LNCAP (cell line): ENCODE measurements around the gene NCOA1.

Source experiments
- TF ChIP-seq, protein P1 (sequence below): fragments of 450-650 bp; IDR thresholded peaks from 2 replicates; pipeline ENCODE4 v1.5.1; 2017; ENCODE audit warnings: mild to moderate bottlenecking

The NCOA1 gene

DNA sequence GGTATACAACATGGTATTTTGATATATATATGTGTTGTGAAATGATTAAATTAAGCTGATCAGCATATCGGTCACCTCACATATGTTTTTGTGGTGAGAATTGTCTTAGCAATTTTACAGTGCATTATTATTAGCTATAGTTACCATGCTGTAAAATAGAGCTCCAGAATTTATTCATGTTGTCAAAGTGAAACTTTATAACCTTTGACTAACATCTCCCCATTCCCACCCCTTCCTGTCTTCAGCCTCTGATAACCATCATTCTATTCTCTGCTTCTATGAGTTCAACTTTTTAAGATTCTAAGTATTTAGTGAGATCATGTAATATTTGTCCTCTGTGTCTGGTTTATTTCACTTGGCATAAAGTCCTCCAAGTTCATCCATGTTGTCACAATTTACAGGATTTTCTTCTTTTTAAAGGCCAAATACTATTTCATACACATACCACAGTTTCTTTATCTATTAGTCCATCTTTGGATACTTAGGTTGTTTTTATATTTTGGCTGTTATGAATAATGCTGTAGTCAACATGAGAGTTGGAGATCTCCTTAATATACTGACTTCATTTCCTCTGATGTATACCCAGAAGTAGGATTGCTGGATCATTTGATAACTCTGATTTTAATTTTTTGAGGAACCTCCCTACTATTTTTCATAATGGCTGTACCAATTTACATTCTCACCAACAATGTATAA lies 30.3 kb downstream of the NCOA1 start:
- TF ChIP-seq, protein P1, sequence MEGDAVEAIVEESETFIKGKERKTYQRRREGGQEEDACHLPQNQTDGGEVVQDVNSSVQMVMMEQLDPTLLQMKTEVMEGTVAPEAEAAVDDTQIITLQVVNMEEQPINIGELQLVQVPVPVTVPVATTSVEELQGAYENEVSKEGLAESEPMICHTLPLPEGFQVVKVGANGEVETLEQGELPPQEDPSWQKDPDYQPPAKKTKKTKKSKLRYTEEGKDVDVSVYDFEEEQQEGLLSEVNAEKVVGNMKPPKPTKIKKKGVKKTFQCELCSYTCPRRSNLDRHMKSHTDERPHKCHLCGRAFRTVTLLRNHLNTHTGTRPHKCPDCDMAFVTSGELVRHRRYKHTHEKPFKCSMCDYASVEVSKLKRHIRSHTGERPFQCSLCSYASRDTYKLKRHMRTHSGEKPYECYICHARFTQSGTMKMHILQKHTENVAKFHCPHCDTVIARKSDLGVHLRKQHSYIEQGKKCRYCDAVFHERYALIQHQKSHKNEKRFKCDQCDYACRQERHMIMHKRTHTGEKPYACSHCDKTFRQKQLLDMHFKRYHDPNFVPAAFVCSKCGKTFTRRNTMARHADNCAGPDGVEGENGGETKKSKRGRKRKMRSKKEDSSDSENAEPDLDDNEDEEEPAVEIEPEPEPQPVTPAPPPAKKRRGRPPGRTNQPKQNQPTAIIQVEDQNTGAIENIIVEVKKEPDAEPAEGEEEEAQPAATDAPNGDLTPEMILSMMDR: no peak

DNA sequence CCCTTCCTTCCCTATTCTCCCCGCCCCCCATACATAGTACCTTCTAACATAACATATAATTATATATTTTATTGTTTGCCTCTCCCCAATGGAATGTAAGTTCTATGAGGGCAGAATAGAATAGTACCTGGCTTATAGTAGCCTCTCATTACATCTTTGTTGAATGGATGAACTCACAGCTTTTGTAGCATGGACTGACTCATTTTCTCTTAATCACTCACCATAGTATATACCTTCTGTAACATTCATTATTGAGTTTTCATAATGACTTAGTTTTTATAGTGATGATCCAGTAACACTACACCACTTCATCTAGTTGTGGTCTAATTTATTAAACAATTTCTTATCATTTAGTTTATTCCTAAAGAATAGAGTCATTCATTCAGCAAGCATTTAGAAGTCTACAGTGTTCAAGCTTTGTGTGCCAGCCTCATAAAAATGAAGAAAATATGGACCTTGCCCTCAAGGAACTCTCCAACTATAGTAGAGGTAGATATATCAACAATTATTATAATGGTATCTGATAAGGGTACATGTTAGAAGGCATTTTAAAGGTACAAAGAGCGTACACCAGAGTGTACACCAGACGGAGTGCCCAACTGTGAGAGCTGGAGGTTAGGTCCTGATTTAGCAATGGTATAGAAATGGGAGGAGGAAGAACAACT lies 31.1 kb downstream of the NCOA1 start:
- TF ChIP-seq, protein P1: no peak

DNA sequence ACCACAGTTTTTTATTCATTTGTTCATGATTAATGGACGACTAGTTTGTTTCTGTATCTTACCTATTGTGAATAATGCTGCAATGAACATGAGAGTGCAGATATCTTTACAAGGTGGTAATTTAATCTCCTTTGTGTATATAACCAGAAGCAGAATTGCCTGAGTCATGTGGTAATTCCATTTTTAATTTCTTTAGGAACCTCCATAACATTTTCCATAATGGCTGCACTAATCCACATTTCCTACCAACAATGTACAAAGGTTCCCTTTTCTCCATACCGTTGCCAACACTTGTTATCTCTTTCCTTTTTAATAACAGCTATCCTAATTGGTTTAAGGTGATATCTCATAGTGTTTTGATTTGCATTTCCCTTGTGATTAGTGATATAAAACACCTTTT lies 36.5 kb downstream of the NCOA1 start:
- TF ChIP-seq, protein P1: no peak

DNA sequence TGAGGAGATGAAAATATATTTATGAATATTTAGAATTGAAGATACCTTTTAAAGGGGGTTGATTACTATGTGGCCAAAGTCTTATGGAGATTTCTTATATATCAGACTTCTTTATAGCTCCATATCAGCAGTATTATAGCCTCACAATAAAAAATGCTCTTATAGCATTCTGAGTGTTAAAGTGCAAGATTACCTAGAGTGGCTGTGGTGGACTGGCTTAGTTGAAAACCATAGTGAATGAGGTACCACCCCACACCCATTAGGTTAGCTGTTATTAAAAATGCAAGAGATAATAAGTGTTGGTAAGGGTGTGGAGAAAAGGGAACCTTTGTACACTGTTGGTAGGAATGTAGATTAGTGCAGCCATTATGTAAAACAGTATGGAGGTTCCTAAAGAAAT lies 39.7 kb downstream of the NCOA1 start:
- TF ChIP-seq, protein P1: no peak

DNA sequence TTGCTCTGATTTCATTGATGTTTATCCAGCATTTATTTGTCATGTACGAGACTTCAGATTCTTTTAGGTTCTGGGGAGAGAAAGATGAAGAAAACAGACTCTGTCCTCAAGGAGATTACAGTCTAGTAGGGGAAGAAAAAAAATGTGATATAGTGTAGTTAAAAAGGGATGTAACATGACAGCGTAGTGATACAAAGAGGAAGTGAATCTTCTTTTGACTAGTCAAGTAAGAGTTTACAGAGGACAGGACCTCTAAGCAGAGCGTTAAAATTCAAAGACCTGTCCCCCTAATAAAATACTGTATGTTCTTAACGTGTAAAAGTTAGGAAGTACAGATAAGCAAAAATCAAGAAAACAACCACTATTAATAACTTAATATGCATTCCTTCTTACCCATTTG lies 47.7 kb downstream of the NCOA1 start:
- TF ChIP-seq, protein P1: no peak

DNA sequence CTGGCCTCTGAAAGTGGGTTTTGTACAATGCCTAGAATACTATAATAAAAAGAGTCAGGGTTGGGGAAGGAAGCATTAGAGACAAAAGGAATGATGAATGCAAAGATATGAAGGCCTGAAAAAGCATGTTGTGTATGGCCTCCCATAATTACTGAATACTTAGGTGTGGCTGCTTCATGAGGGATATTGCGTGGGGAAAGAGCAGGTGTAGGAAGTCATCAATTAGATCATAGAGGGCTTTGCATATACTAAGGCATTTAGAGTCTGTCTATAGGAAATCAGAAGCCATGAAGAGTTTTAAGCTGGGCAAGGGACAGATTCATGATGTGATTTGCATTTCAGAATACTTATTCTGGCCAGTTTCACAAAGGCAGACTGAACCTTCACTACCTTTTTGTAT lies 48.2 kb downstream of the NCOA1 start:
- TF ChIP-seq, protein P1: no peak

DNA sequence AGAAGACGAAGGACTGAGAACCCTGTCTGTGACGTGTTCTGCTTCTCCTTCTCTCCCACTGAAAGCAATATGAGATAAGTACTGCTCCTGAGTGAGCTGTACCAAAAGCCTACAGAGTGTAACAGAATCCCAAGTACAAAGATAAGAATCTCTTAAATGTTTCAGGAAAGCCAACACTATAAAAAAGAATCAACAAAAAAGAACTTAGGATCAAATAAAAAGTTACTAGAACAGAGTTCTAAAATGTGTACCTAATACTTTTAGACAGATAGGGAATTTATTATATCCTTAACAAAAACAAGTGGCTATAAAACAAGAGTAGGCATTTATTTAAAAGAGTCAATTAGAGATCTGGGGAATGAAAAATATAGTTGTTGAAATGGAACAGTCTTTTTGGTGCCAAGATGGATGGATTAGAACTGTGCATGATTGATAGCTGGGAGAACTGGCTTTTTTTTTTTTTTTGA lies 49.0 kb downstream of the NCOA1 start:
- TF ChIP-seq, protein P1: no peak
